ENCODE data around the gene HDLBP.
"Not testable (repeated sequence)": the region's sequence is repeated elsewhere in the genome, so short reads cannot be mapped to it uniquely, and the experiment has no call there.

Gene HDLBP

DNA sequence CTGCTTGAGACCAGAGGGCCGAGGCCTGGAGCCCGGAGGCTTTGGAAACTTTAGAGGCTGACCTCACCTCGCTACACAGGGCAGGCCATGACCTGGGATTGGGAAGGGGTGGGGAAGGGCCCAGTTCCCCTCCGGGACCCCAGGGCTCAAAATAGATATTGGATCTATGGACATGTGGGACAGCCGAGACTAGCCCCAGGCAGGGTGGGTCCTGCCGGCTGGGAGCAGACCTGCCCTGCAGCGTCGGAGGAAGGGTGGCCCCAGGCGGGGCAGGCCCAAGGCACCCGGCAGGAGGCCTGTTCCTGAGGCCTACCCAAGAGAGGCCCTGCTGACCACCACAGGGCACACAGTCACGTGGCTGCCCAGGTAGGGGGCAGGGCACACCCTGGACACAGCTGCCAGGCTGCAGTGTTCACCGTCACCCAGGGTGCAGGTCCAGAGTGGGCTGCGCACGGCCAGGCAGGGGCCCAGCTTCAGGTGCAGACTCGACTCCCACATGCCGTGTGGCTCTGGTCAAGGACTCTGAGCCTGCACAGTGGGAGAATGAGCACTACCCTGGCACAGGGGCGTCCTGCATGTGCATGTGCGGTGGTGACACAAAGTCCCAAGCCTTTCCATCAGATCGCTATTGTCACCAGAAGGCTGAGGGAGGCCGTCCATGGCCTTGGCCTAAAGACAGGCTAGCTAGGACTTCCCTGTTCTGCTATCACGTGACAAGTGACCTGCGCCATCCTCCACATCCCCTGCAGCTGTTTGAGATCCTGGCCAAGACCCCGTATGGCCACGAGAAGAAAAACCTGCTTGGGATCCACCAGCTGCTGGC is 113.8 kb downstream of the HDLBP start:
- Histone ChIP-seq H3K27me3 (ENCODE audit: control insufficient read depth in 5 of 5, insufficient read depth in 4 of 5, low read length in 5 of 5) (peaks cover 0 to 4% (median 0%) of the 10 kb centered on the region in 5 donors), H3K9ac (ENCODE audit: low read length in 5 of 5) (no peak overlapping the region), H3K27ac (ENCODE audit: low read depth, low read length) (no peak overlapping the region), H3K4me1 (ENCODE audit: control insufficient read depth in 5 of 5, insufficient read depth in 5 of 5, low read length in 5 of 5) (no peaks in the 10 kb centered on the region), H3K36me3 (ENCODE audit: control insufficient read depth in 5 of 5, insufficient read depth in 5 of 5, low read length in 5 of 5) (no peaks in the 10 kb centered on the region), H3K9me3 (ENCODE audit: control insufficient read depth in 5 of 5, low read length in 5 of 5) (no peaks in the 10 kb centered on the region), H3K4me3 (ENCODE audit: low read depth in 1 of 5, low read length in 5 of 5) (no peak overlapping the region)

DNA sequence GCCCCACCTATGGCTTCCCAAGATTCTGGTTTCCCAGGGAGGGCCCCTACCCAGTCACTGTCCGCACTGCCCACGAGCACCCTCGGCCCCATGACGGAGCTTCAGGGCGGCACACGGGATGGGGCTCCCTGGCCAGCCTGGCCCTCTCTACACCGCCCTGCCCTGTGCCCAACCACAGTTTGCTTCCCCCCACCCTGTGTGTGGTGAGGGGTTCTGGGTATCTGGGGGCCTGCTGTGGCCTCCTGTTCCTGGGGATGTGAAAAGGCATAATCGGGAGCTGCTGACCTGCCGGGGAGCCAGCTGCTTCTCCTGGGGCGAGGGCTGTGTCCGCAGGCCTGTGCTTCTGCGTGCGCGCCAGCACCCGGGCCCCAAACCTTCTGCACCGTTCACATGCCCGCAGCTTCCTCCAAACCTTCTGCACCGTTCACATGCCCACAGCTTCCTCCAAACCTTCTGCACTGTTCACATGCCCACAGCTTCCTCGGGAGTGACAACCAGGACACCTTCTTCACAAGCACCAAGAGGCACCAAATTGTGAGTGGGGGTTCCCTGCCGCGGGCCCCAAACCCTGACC is 114.6 kb downstream of the HDLBP start:
- no peak overlapping the region for H3K4me3 ChIP-seq (ENCODE audit: low read depth in 1 of 5, low read length in 5 of 5)
- H3K4me1 ChIP-seq (ENCODE audit: control insufficient read depth in 5 of 5, insufficient read depth in 5 of 5, low read length in 5 of 5) = no peaks in the 10 kb centered on the region
- H3K36me3 ChIP-seq (ENCODE audit: control insufficient read depth in 5 of 5, insufficient read depth in 5 of 5, low read length in 5 of 5) = no peaks in the 10 kb centered on the region
- H3K27me3 ChIP-seq (ENCODE audit: control insufficient read depth in 5 of 5, insufficient read depth in 4 of 5, low read length in 5 of 5) = peaks cover 0 to 4% (median 0%) of the 10 kb centered on the region in 5 donors
- H3K27ac ChIP-seq (ENCODE audit: low read depth, low read length) = no peak overlapping the region
- H3K9ac ChIP-seq (ENCODE audit: low read length in 5 of 5) = no peak overlapping the region
- H3K9me3 ChIP-seq (ENCODE audit: control insufficient read depth in 5 of 5, low read length in 5 of 5) = no peaks in the 10 kb centered on the region

DNA sequence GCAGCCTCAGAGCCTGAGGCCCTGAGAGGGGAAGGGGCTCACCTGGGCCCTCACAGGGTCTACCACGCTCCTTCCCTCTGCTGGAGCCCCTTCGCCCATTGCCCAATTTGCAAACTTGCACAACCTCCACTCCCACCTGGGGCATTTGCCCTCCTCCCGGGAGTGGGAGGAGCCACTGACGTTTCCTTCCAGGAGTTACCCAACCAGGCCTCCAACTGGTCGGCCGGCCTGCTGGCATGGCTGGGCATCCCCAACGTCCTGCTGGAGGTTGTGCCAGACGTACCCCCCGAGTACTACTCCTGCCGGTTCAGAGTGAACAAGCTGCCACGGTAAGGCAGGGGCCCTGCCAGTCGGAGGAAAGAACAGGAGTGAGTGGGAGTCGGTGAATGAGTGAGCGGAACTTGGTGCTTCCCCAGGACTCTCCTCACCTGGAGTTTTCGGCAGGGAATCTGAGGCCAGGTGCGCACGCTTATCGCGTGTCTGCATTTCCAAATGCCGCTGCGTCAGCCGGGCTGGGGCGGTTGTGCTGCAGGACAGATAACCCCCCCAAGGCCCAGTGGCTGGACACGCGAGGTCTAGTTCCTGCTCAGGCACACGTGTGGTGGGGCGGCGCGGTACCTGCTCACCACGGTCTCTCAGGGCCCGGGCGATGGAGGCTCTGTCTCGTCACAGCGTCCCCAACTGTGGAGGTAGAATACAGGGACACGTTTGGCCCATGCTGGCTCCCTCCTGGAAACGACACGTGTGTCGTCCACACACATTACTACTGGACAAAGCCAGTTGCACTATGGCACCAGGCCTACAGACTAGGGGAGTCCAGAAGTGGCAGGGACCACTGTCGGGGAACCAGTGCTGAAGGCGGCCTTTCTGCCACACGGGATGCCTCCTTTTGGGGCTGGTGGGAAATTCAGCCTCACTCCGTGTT is 115.3 kb downstream of the HDLBP start:
- peaks cover 0 to 4% (median 0%) of the 10 kb centered on the region in 5 donors for H3K27me3 ChIP-seq (ENCODE audit: control insufficient read depth in 5 of 5, insufficient read depth in 4 of 5, low read length in 5 of 5)
- no peaks in the 10 kb centered on the region for H3K4me1 ChIP-seq (ENCODE audit: control insufficient read depth in 5 of 5, insufficient read depth in 5 of 5, low read length in 5 of 5)
- no peak overlapping the region for H3K27ac ChIP-seq (ENCODE audit: low read depth, low read length)
- H3K36me3 ChIP-seq (ENCODE audit: control insufficient read depth in 5 of 5, insufficient read depth in 5 of 5, low read length in 5 of 5) = no peaks in the 10 kb centered on the region
- H3K9me3 ChIP-seq (ENCODE audit: control insufficient read depth in 5 of 5, low read length in 5 of 5) = no peaks in the 10 kb centered on the region
- no peak overlapping the region for H3K9ac ChIP-seq (ENCODE audit: low read length in 5 of 5)
- H3K4me3 ChIP-seq (ENCODE audit: low read depth in 1 of 5, low read length in 5 of 5) = no peak overlapping the region

DNA sequence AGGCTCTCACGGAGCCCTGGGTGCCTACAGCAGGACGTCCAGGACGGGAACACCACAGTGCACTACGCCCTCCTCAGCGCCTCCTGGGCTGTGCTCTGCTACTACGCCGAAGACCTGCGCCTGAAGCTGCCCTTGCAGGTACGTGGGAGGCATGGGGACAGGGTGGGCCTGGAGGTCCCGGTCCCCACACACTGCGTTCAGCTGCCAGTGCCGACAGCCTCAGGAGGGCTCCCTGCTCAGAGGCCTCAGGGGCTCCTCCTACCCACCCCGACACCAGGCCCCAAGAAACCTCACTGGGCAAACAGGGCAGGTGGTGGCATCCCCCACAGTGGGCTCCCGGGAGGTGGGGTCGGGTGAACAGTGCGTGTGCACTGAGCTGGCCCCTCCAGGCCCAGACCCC is 116.2 kb downstream of the HDLBP start:
- no peaks in the 10 kb centered on the region for H3K9me3 ChIP-seq (ENCODE audit: control insufficient read depth in 5 of 5, low read length in 5 of 5)
- no peak overlapping the region for H3K27ac ChIP-seq (ENCODE audit: low read depth, low read length)
- no peaks in the 10 kb centered on the region for H3K4me1 ChIP-seq (ENCODE audit: control insufficient read depth in 5 of 5, insufficient read depth in 5 of 5, low read length in 5 of 5)
- H3K4me3 ChIP-seq (ENCODE audit: low read depth in 1 of 5, low read length in 5 of 5) = no peak overlapping the region
- no peaks in the 10 kb centered on the region for H3K36me3 ChIP-seq (ENCODE audit: control insufficient read depth in 5 of 5, insufficient read depth in 5 of 5, low read length in 5 of 5)
- H3K9ac ChIP-seq (ENCODE audit: low read length in 5 of 5) = no peak overlapping the region
- H3K27me3 ChIP-seq (ENCODE audit: control insufficient read depth in 5 of 5, insufficient read depth in 4 of 5, low read length in 5 of 5) = peaks cover 0 to 4% (median 0%) of the 10 kb centered on the region in 5 donors

DNA sequence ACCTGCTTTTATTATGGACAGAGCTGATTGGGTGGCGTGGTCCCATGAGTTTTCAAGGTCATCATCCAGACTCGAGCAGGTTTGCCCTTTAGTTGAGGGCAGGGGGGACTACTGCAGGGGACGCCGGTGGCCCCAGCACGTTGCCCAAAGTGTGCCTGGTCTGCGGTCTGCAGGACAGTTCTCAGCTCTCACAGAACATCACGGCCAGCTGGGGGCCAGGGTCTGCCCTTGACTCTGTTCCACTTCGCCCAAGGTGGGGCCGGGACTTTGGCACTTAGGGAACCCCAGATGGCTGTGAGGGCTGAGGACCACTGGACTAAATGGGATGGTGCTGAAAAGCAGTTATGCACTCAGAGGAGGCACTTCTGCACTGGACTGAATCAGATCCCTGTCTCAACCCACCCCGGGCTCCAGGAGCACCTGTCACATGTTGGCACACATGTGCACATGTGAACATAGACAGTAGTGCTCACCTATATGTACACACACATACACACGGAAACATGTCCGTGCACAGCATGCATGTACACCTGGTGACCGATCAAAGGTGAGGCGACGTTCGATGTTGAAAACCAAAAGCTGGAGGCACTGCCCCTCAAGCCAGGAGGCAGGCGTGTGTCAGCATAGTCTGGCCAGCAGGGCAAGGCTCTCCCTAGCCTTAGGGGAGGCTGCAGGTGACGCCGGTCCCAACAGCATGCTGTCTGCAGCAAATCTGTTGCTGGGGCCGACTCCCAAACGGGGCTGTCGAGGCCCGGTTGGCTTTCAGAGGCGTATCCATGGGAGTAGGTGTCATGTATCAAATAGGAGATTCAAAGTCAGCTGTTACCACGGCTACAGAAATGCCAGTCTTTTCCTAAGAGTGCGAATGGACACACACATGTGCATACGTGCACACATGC is 116.8 kb downstream of the HDLBP start:
- no peaks in the 10 kb centered on the region for H3K9me3 ChIP-seq (ENCODE audit: control insufficient read depth in 5 of 5, low read length in 5 of 5)
- no peaks in the 10 kb centered on the region for H3K4me1 ChIP-seq (ENCODE audit: control insufficient read depth in 5 of 5, insufficient read depth in 5 of 5, low read length in 5 of 5)
- no peaks in the 10 kb centered on the region for H3K36me3 ChIP-seq (ENCODE audit: control insufficient read depth in 5 of 5, insufficient read depth in 5 of 5, low read length in 5 of 5)
- no peak overlapping the region for H3K27ac ChIP-seq (ENCODE audit: low read depth, low read length)
- no peak overlapping the region for H3K4me3 ChIP-seq (ENCODE audit: low read depth in 1 of 5, low read length in 5 of 5)
- H3K27me3 ChIP-seq (ENCODE audit: control insufficient read depth in 5 of 5, insufficient read depth in 4 of 5, low read length in 5 of 5) = peaks cover 0 to 4% (median 0%) of the 10 kb centered on the region in 5 donors
- no peak overlapping the region for H3K9ac ChIP-seq (ENCODE audit: low read length in 5 of 5)

DNA sequence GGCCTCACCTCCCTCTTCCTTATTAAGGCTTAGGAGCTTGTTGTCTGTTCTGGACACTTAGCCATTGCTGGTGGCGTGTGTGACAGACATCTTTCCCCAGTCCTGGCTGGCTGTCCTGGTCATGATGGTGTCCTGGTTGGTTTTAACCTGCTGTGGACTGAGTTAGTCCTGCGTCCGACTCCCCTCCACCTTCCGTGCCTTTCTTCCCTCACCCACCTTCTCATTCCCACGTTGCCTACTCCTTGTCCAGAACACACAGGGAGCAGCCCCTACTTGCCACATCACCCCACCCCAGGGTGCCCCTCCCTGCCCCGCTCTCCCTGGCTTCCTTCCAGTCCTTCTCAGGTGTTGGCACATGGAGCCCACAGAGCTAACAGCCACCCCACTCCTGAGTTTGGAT is 117.5 kb downstream of the HDLBP start:
- H3K9ac ChIP-seq (ENCODE audit: low read length in 5 of 5) = no peak overlapping the region
- no peaks in the 10 kb centered on the region for H3K9me3 ChIP-seq (ENCODE audit: control insufficient read depth in 5 of 5, low read length in 5 of 5)
- H3K4me1 ChIP-seq (ENCODE audit: control insufficient read depth in 5 of 5, insufficient read depth in 5 of 5, low read length in 5 of 5) = no peaks in the 10 kb centered on the region
- no peak overlapping the region for H3K27ac ChIP-seq (ENCODE audit: low read depth, low read length)
- no peak overlapping the region for H3K4me3 ChIP-seq (ENCODE audit: low read depth in 1 of 5, low read length in 5 of 5)
- H3K27me3 ChIP-seq (ENCODE audit: control insufficient read depth in 5 of 5, insufficient read depth in 4 of 5, low read length in 5 of 5) = peaks cover 0 to 4% (median 0%) of the 10 kb centered on the region in 5 donors
- H3K36me3 ChIP-seq (ENCODE audit: control insufficient read depth in 5 of 5, insufficient read depth in 5 of 5, low read length in 5 of 5) = no peaks in the 10 kb centered on the region

DNA sequence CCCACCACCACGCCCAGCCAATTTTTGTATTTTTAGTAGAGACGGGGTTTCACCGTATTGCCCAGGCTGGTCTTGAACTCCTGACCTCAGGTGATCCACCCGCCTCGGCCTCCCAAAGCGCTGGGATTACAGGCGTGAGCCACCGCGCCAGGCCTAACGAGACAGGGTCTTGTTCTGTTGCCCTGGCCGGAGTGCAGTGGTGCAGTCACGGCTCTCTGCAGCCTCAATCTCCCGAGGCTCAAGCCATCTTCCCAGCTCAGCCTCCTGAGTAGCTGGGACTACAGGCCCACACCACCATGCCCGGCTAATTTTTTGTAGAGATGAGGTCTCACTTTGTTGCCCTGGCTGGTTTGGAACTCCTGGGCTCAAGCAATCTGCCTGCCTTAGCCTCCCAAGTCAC is 118.2 kb downstream of the HDLBP start:
- not testable (repeated sequence) for H3K9me3 ChIP-seq (ENCODE audit: control insufficient read depth in 5 of 5, low read length in 5 of 5); H3K36me3 ChIP-seq (ENCODE audit: control insufficient read depth in 5 of 5, insufficient read depth in 5 of 5, low read length in 5 of 5); H3K27me3 ChIP-seq (ENCODE audit: control insufficient read depth in 5 of 5, insufficient read depth in 4 of 5, low read length in 5 of 5); H3K27ac ChIP-seq (ENCODE audit: low read depth, low read length); H3K9ac ChIP-seq (ENCODE audit: low read length in 5 of 5); H3K4me3 ChIP-seq (ENCODE audit: low read depth in 1 of 5, low read length in 5 of 5); H3K4me1 ChIP-seq (ENCODE audit: control insufficient read depth in 5 of 5, insufficient read depth in 5 of 5, low read length in 5 of 5)

DNA sequence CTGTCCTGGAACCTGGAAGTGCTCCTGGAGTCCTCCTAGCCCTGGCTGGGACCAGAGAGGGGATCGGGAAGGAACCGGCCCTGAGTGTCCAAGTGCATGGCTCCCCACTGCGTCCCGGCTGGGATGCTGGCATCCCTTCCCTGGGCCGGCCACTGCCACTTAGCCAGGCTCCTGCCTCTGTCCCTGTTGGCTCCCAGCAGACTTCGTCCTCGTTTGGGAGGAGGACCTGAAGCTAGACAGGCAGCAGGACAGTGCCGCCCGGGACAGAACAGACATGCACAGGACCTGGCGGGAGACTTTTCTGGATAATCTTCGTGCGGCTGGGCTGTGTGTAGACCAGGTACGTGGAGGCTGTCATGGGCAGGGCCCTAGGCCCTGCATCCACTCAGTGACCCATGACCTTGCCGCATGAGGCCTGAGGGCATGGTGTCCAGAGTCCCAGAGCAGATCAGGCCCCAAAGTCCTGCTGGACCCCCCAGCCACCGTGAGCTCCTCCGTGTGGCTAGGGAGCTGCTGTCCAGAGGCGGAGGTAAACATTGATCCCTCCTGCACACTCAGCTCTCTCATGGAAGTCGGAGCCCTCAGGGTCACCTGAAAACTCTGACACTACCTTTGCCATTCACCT is 119.9 kb downstream of the HDLBP start:
- no peak overlapping the region for H3K27ac ChIP-seq (ENCODE audit: low read depth, low read length)
- H3K36me3 ChIP-seq (ENCODE audit: control insufficient read depth in 5 of 5, insufficient read depth in 5 of 5, low read length in 5 of 5) = no peaks in the 10 kb centered on the region
- H3K4me3 ChIP-seq (ENCODE audit: low read depth in 1 of 5, low read length in 5 of 5) = no peak overlapping the region
- no peaks in the 10 kb centered on the region for H3K4me1 ChIP-seq (ENCODE audit: control insufficient read depth in 5 of 5, insufficient read depth in 5 of 5, low read length in 5 of 5)
- no peaks in the 10 kb centered on the region for H3K9me3 ChIP-seq (ENCODE audit: control insufficient read depth in 5 of 5, low read length in 5 of 5)
- H3K27me3 ChIP-seq (ENCODE audit: control insufficient read depth in 5 of 5, insufficient read depth in 4 of 5, low read length in 5 of 5) = peaks cover 0 to 4% (median 0%) of the 10 kb centered on the region in 5 donors
- H3K9ac ChIP-seq (ENCODE audit: low read length in 5 of 5) = no peak overlapping the region

DNA sequence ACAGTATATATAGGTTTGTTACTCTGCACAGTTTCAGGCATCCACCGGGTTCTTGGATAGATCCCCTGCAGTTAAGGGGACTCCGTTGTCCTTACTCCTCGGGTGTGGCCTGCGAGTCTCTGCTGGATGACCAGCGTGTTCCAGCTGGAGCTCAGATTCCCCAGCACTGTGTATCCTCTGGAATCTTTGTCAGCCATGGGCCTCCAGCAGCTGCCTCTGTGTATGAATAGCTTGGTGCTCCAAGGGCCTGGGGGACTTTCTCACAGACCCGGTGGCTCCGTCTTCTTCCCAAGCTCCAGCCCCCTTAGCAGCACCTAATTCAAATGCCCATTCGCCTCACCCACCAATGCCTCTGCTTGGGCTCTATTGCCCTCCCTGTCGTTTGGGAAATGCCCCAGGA is 120.7 kb downstream of the HDLBP start:
- Histone ChIP-seq H3K27ac (ENCODE audit: low read depth, low read length) (no peak overlapping the region), H3K36me3 (ENCODE audit: control insufficient read depth in 5 of 5, insufficient read depth in 5 of 5, low read length in 5 of 5) (no peaks in the 10 kb centered on the region), H3K9me3 (ENCODE audit: control insufficient read depth in 5 of 5, low read length in 5 of 5) (no peaks in the 10 kb centered on the region), H3K9ac (ENCODE audit: low read length in 5 of 5) (no peak overlapping the region), H3K4me1 (ENCODE audit: control insufficient read depth in 5 of 5, insufficient read depth in 5 of 5, low read length in 5 of 5) (no peaks in the 10 kb centered on the region), H3K27me3 (ENCODE audit: control insufficient read depth in 5 of 5, insufficient read depth in 4 of 5, low read length in 5 of 5) (peaks cover 0 to 5% (median 0%) of the 10 kb centered on the region in 5 donors), H3K4me3 (ENCODE audit: low read depth in 1 of 5, low read length in 5 of 5) (no peak overlapping the region)

Measured in subcutaneous abdominal adipose tissue (tissue), 5 donors.